Liver (tissue), 9 donors: ENCODE measurements around the gene GRSF1. TPM values are rescaled to one million over a fixed set of nuclear protein-coding genes. Genes with fewer than 3 reads are reported as not detected.

Source experiments
- DNase-seq: peaks from one replicate; pipeline ENCODE4 v3.0.0-alpha.2; 2017; ENCODE audit warnings: low spot score
- H3K27ac ChIP-seq, 2 donors: one replicate each; pipeline ENCODE4 v1.7.0; 2013; ENCODE audit warnings: inconsistent platforms in 2 of 2, low read length in 2 of 2, control low read depth in 1 of 2, low read depth in 1 of 2, mild to moderate bottlenecking in 1 of 2
- H3K27me3 ChIP-seq, 4 donors: one replicate each; pipeline versions ENCODE4 v1.6.1 to v1.7.0; 2013; ENCODE audit warnings: low read length in 3 of 4, inconsistent platforms in 1 of 4, mild to moderate bottlenecking in 1 of 4, moderate library complexity in 1 of 4; ENCODE audit not compliant: control insufficient read depth in 4 of 4, insufficient read depth in 4 of 4
- H3K36me3 ChIP-seq, 4 donors: one replicate each; pipeline versions ENCODE4 v1.6.1 to v1.7.0; 2013; ENCODE audit warnings: low read length in 3 of 4, mild to moderate bottlenecking in 3 of 4, low read depth in 1 of 4, moderate library complexity in 1 of 4; ENCODE audit not compliant: control insufficient read depth in 4 of 4, insufficient read depth in 3 of 4
- H3K4me1 ChIP-seq, 4 donors: one replicate each; pipeline versions ENCODE4 v1.6.1 to v1.7.0; 2013; ENCODE audit warnings: low read length in 3 of 4, mild to moderate bottlenecking in 3 of 4, moderate library complexity in 1 of 4; ENCODE audit not compliant: control insufficient read depth in 4 of 4, insufficient read depth in 4 of 4
- H3K4me3 ChIP-seq, 3 donors: one replicate each; pipeline versions ENCODE4 v1.6.1 to v1.7.0; 2013; ENCODE audit warnings: low read length in 3 of 3, control low read depth in 1 of 3, low read depth in 1 of 3, mild to moderate bottlenecking in 1 of 3
- H3K9ac ChIP-seq, 2 donors: one replicate each; pipeline ENCODE4 v1.7.0; 2013; ENCODE audit warnings: low read length in 2 of 2, mild to moderate bottlenecking in 2 of 2, moderate library complexity in 2 of 2, control low read depth in 1 of 2, low read depth in 1 of 2
- H3K9me3 ChIP-seq, 4 donors: one replicate each; pipeline versions ENCODE4 v1.6.1 to v1.7.0; 2013; ENCODE audit warnings: low read length in 3 of 4; ENCODE audit not compliant: control insufficient read depth in 4 of 4
- GABPA ChIP-seq, 2 donors: IDR thresholded peaks in 1 of 2; conservative IDR thresholded peaks in 1 of 2; 2 replicates each; pipeline ENCODE4 v1.6.1; 2016; ENCODE audit warnings: antibody characterized with exemption in 2 of 2, mild to moderate bottlenecking in 1 of 2, moderate library complexity in 1 of 2
- HNF4A ChIP-seq, 2 donors: conservative IDR thresholded peaks; 2 replicates each; pipeline ENCODE4 v1.6.1; 2016; ENCODE audit warnings: antibody characterized with exemption in 2 of 2, mild to moderate bottlenecking in 2 of 2
- RAD21 ChIP-seq, 2 donors: IDR thresholded peaks; 2 replicates each; pipeline ENCODE4 v1.6.1; 2016; ENCODE audit warnings: antibody characterized with exemption in 2 of 2, mild to moderate bottlenecking in 2 of 2
- SP1 ChIP-seq: IDR thresholded peaks from 2 replicates; pipeline ENCODE4 v1.6.1; 2018; ENCODE audit warnings: antibody characterized with exemption, mild to moderate bottlenecking
- TAF1 ChIP-seq: conservative IDR thresholded peaks from 2 replicates; pipeline ENCODE4 v1.6.1; 2016; ENCODE audit warnings: antibody characterized with exemption, mild to moderate bottlenecking
- WGBS: extraction: QIAGEN DNeasy Blood & Tissue Kit; methylation state at CpG from one replicate; pipeline ENCODE4 v1.1.7; 2013; 5-methylcytosine and 5-hydroxymethylcytosine counted together
- polyA plus RNA-seq, 2 donors: library from polyadenylated mRNA; stranded (reverse) in 1 of 2; unstranded in 1 of 2; fragments of 200-250 nt in 1 of 2; fragments of >200 nt in 1 of 2; fragmentation: Nextera tagmentation in 1 of 2; extraction: Ambion mirVana in 1 of 2; gene quantifications; one replicate each; pipeline versions ENCODE4 v1.2.1 to v1.2.3, GENCODE V29; 2013 to 2015
- total RNA-seq, 2 donors: library from RNA; depleted of rRNA; stranded (reverse); fragments of >200 nt; gene quantifications; one replicate each; pipeline ENCODE4 v1.2.3, GENCODE V29; 2014
- TF ChIP-seq, protein P1 (sequence below): IDR thresholded peaks from 2 replicates; pipeline ENCODE4 v1.6.1; 2016; ENCODE audit warnings: antibody characterized with exemption
- TF ChIP-seq, protein P2 (sequence below): IDR thresholded peaks from 2 replicates; pipeline ENCODE4 v1.6.1; 2016; ENCODE audit warnings: antibody characterized with exemption, mild to moderate bottlenecking
- TF ChIP-seq, protein P3 (sequence below): IDR thresholded peaks from 2 replicates; pipeline ENCODE4 v1.6.1; 2016; ENCODE audit warnings: antibody characterized with exemption
- TF ChIP-seq, protein P4 (sequence below): fragments of 150-350 bp; IDR thresholded peaks from 2 replicates; pipeline ENCODE4 v1.5.1; 2017; ENCODE audit warnings: improper control_type of control experiment, low read depth, low read length; ENCODE audit not compliant: missing input control
- TF ChIP-seq, protein P5 (sequence below): IDR thresholded peaks from 2 replicates; pipeline ENCODE4 v1.6.1; 2016; ENCODE audit warnings: antibody characterized with exemption
- donor health status: healthy.
- donor health status: healthy.
- donor health status: healthy.
- donor health status: healthy.
- donor health status: healthy.

GRSF1 gene
- total and polyA plus RNA-seq, 4 donors: 22.5 to 30.4 (median 28.0) TPM

DNA sequence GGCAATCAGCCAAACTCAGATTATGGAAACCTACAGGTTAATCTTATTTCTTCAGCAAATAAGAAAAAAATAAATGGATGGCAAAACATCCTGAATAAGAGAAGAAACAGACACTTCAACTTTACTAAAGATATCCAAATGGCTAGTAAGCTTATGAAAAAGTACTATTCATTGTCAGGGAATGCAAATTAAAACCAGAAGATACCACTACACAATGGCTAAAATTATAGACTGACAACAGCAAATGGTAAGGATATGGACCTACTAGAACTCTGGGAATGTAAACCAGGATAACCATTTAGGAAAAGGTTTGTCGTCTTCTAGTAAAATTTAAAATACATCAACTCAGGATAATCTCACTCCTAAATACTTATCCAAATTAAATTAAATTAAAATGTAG lies 24.3 kb downstream of the GRSF1 start:
- TF ChIP-seq TAF1 (no peak), RAD21 (IDR thresholded peaks at IDR 0.05) (no peak)
- H3K9ac ChIP-seq: no peak overlapping the region
- no peaks in the 10 kb centered on the region for H3K27me3 ChIP-seq
- no peak overlapping the region for H3K27ac ChIP-seq
- no peaks in the 10 kb centered on the region for H3K9me3 ChIP-seq
- H3K36me3 ChIP-seq: peaks cover 1 to 15% (median 10%) of the 10 kb centered on the region in 4 donors
- 97% methylated on average over 1 of the region's 1 CpG for WGBS
- no peak overlapping the region for H3K4me3 ChIP-seq
- H3K4me1 ChIP-seq: no peaks in the 10 kb centered on the region
- DNase-seq: no peak

DNA sequence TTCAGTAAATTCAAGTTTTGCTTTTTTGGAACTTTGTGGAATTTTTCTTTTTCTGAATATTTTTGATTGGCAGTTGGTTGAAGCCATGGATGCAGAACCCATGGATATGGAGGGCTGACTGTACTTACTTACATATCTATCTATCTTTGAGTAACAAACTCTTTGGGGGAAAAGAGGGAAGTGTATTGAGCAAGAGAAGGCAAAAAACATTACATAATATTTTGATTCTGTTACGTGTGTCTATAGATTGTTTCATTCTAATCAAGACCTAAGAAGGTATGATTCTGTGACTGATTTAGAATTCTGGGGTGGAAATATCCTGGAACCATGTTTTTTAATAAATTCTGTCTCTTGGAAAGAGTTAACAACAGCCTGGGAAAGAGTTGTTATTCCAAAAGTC lies 31.5 kb downstream of the GRSF1 start:
- TF ChIP-seq HNF4A (conservative IDR thresholded peaks at IDR 0.05): no peak
- no peak for TF ChIP-seq SP1
- no peak for TF ChIP-seq GABPA (IDR thresholded peaks at IDR 0.05 in 1 of 2, conservative IDR thresholded peaks at IDR 0.05 in 1 of 2)
- TF ChIP-seq, protein P1, sequence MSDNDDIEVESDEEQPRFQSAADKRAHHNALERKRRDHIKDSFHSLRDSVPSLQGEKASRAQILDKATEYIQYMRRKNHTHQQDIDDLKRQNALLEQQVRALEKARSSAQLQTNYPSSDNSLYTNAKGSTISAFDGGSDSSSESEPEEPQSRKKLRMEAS: no peak
- TF ChIP-seq, protein P2, sequence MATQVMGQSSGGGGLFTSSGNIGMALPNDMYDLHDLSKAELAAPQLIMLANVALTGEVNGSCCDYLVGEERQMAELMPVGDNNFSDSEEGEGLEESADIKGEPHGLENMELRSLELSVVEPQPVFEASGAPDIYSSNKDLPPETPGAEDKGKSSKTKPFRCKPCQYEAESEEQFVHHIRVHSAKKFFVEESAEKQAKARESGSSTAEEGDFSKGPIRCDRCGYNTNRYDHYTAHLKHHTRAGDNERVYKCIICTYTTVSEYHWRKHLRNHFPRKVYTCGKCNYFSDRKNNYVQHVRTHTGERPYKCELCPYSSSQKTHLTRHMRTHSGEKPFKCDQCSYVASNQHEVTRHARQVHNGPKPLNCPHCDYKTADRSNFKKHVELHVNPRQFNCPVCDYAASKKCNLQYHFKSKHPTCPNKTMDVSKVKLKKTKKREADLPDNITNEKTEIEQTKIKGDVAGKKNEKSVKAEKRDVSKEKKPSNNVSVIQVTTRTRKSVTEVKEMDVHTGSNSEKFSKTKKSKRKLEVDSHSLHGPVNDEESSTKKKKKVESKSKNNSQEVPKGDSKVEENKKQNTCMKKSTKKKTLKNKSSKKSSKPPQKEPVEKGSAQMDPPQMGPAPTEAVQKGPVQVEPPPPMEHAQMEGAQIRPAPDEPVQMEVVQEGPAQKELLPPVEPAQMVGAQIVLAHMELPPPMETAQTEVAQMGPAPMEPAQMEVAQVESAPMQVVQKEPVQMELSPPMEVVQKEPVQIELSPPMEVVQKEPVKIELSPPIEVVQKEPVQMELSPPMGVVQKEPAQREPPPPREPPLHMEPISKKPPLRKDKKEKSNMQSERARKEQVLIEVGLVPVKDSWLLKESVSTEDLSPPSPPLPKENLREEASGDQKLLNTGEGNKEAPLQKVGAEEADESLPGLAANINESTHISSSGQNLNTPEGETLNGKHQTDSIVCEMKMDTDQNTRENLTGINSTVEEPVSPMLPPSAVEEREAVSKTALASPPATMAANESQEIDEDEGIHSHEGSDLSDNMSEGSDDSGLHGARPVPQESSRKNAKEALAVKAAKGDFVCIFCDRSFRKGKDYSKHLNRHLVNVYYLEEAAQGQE: no peak
- TF ChIP-seq TAF1: no peak
- TF ChIP-seq, protein P3, sequence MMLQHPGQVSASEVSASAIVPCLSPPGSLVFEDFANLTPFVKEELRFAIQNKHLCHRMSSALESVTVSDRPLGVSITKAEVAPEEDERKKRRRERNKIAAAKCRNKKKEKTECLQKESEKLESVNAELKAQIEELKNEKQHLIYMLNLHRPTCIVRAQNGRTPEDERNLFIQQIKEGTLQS: no peak
- TF ChIP-seq, protein P4, sequence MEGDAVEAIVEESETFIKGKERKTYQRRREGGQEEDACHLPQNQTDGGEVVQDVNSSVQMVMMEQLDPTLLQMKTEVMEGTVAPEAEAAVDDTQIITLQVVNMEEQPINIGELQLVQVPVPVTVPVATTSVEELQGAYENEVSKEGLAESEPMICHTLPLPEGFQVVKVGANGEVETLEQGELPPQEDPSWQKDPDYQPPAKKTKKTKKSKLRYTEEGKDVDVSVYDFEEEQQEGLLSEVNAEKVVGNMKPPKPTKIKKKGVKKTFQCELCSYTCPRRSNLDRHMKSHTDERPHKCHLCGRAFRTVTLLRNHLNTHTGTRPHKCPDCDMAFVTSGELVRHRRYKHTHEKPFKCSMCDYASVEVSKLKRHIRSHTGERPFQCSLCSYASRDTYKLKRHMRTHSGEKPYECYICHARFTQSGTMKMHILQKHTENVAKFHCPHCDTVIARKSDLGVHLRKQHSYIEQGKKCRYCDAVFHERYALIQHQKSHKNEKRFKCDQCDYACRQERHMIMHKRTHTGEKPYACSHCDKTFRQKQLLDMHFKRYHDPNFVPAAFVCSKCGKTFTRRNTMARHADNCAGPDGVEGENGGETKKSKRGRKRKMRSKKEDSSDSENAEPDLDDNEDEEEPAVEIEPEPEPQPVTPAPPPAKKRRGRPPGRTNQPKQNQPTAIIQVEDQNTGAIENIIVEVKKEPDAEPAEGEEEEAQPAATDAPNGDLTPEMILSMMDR: no peak
- TF ChIP-seq, protein P5, sequence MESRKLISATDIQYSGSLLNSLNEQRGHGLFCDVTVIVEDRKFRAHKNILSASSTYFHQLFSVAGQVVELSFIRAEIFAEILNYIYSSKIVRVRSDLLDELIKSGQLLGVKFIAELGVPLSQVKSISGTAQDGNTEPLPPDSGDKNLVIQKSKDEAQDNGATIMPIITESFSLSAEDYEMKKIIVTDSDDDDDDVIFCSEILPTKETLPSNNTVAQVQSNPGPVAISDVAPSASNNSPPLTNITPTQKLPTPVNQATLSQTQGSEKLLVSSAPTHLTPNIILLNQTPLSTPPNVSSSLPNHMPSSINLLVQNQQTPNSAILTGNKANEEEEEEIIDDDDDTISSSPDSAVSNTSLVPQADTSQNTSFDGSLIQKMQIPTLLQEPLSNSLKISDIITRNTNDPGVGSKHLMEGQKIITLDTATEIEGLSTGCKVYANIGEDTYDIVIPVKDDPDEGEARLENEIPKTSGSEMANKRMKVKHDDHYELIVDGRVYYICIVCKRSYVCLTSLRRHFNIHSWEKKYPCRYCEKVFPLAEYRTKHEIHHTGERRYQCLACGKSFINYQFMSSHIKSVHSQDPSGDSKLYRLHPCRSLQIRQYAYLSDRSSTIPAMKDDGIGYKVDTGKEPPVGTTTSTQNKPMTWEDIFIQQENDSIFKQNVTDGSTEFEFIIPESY: no peak
- H3K4me3 ChIP-seq: no peak overlapping the region
- H3K36me3 ChIP-seq: peaks cover 0 to 3% (median 2%) of the 10 kb centered on the region in 4 donors
- no peaks in the 10 kb centered on the region for H3K27me3 ChIP-seq
- H3K27ac ChIP-seq: no peak overlapping the region
- no peak for DNase-seq
- WGBS: 85% methylated on average over 1 of the region's 1 CpG
- no peak overlapping the region for H3K9ac ChIP-seq
- no peaks in the 10 kb centered on the region for H3K4me1 ChIP-seq
- H3K9me3 ChIP-seq: no peaks in the 10 kb centered on the region
